HG03135 (cell line): ENCODE results near the gene MIDN.

Experiments used
- ATAC-seq: cut with Tn5 transposase; IDR thresholded peaks from one replicate; pipeline ENCODE4 v1.9.1; 2021; ENCODE audit warnings: mild to moderate bottlenecking, moderate library complexity; ENCODE audit not compliant: unreplicated experiment

Gene MIDN

GRCh38 chr19:1269065-1269477, 20.7 kb downstream of the MIDN start, which contains the start of gene CIRBP:
CIRBP (plus strand) TSS chr19:1269332; CDS start chr19:1270934, 1,602 bp downstream.
- peak; percentile 47 for ATAC-seq

GRCh38 chr19:1269478-1270212, 21.3 kb downstream of the MIDN start:
- peak; percentile 20 for ATAC-seq

GRCh38 chr19:1270213-1270853, 21.9 kb downstream of the MIDN start:
- ATAC-seq, result no peak

GRCh38 chr19:1270854-1271527, 22.6 kb downstream of the MIDN start:
- no peak for ATAC-seq

- no peak for ATAC-seq
Observed at GRCh38 chr19:1271528-1272422, 23.4 kb downstream of the MIDN start.

GRCh38 chr19:1272423-1273262, 24.3 kb downstream of the MIDN start:
- no peak for ATAC-seq

GRCh38 chr19:1273263-1274041, 25.1 kb downstream of the MIDN start:
- ATAC-seq, result no peak

GRCh38 chr19:1274081-1274851, 25.9 kb downstream of the MIDN start:
- no peak for ATAC-seq

GRCh38 chr19:1274852-1275259, 26.5 kb downstream of the MIDN start:
- ATAC-seq, result no peak

- ATAC-seq, result peak; percentile 69
Observed at GRCh38 chr19:1275260-1275975, 27.0 kb downstream of the MIDN start, which contains the start of gene FAM174C. FAM174C (plus strand) TSS chr19:1275530; CDS start chr19:1275550, 20 bp downstream.

- no peak for ATAC-seq
Observed at GRCh38 chr19:1275976-1276627, 27.7 kb downstream of the MIDN start.

- ATAC-seq, result no peak
Observed at GRCh38 chr19:1276628-1277022, 28.2 kb downstream of the MIDN start.

- no peak for ATAC-seq
Observed at GRCh38 chr19:1277061-1277460, 28.7 kb downstream of the MIDN start.

GRCh38 chr19:1278074-1278473, 29.7 kb downstream of the MIDN start:
- ATAC-seq, result no peak

GRCh38 chr19:1278713-1279660, 30.6 kb downstream of the MIDN start:
- no peak for ATAC-seq

GRCh38 chr19:1279782-1280341, 31.5 kb downstream of the MIDN start:
- no peak for ATAC-seq
